ENCODE results near the gene BLNK. TPM values are rescaled to one million over a fixed set of nuclear protein-coding genes. Genes with fewer than 3 reads are reported as not detected.

BLNK gene
- total and polyA plus RNA-seq, 2 donors (not counting 1 experiment from before 2014, with no cell fraction given) = 0.33 TPM; not detected in 1

DNA sequence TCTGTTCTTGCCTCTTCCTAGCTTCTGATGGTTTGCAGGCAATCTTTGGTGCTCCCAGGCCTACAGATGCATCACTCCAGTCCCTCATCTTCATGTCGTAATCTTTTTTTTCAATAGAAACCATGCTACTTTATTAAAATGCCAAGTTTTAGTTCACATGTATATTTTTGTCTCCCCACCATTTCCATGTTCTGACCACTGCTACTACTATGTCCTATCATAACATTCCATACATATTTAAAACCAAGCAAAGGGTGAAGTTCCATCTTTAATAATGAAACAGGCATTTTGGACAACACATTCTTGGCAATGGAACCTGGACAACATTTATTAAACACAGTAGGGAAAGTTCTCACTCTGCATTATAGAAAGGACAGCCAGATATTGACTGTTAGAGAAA, 82.5 kb downstream of the BLNK start:
- no peaks in the 10 kb centered on the region for H3K79me2 ChIP-seq (ENCODE audit: control insufficient read depth, insufficient read depth, low read length)
- H3K36me3 ChIP-seq (ENCODE audit: control insufficient read depth, insufficient read depth, low read length) = no peaks in the 10 kb centered on the region
- no peaks in the 10 kb centered on the region for H3K4me1 ChIP-seq (ENCODE audit: control insufficient read depth, extremely low read depth, insufficient read depth, low read length)
- H4K20me1 ChIP-seq (ENCODE audit: control insufficient read depth, extremely low read depth, insufficient read depth, low read length) = no peaks in the 10 kb centered on the region
- no peaks in the 10 kb centered on the region for H3K27me3 ChIP-seq (ENCODE audit: control insufficient read depth, insufficient read depth, low read length)
- no peak overlapping the region for H3K27ac ChIP-seq (ENCODE audit: insufficient read depth, low read length)
- TF ChIP-seq, protein P1, sequence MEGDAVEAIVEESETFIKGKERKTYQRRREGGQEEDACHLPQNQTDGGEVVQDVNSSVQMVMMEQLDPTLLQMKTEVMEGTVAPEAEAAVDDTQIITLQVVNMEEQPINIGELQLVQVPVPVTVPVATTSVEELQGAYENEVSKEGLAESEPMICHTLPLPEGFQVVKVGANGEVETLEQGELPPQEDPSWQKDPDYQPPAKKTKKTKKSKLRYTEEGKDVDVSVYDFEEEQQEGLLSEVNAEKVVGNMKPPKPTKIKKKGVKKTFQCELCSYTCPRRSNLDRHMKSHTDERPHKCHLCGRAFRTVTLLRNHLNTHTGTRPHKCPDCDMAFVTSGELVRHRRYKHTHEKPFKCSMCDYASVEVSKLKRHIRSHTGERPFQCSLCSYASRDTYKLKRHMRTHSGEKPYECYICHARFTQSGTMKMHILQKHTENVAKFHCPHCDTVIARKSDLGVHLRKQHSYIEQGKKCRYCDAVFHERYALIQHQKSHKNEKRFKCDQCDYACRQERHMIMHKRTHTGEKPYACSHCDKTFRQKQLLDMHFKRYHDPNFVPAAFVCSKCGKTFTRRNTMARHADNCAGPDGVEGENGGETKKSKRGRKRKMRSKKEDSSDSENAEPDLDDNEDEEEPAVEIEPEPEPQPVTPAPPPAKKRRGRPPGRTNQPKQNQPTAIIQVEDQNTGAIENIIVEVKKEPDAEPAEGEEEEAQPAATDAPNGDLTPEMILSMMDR (conservative IDR thresholded peaks at IDR 0.05 in 1 of 2, IDR thresholded peaks at IDR 0.05 in 1 of 2; ENCODE audit: low read depth in 1 of 2, low read length in 2 of 2) = no peak
- H3K9ac ChIP-seq (ENCODE audit: insufficient read depth, low read length) = no peak overlapping the region
- no peak overlapping the region for H2AFZ ChIP-seq (ENCODE audit: low read length)
- DNase-seq (ENCODE audit: low read depth in 2 of 2) = peak; percentile 14 to 55
- H3K4me2 ChIP-seq (ENCODE audit: extremely low read depth, insufficient read depth, low read length) = no peak overlapping the region
- no peak overlapping the region for H3K4me3 ChIP-seq (replicated peaks in 1 of 4; ENCODE audit: control extremely low read depth in 1 of 4, insufficient read depth in 1 of 4, low read depth in 3 of 4, low read length in 4 of 4)
- no peaks in the 10 kb centered on the region for H3K9me3 ChIP-seq (ENCODE audit: control insufficient read depth, insufficient read depth, low read depth, low read length)

DNA sequence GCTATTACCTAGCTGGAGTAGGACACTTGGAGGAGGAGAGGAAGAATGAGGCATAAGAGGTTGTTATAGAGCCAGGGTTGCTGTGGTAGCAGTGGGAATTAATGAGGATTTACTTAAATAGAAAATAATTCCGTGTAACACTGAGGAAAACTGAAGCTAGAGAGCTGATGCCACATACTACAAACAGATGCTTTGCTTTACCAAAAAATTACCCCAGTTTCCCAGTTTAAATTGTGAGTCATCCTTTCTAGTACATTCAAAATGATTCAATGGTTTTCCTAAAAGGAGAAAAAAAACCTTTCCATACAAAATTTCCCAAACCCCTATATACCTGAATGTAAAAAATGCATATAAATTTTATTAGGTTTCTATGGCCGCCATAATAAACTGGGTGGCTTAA, 82.9 kb downstream of the BLNK start:
- Histone ChIP-seq H3K9me3 (ENCODE audit: control insufficient read depth, insufficient read depth, low read depth, low read length) (no peaks in the 10 kb centered on the region), H3K4me3 (replicated peaks in 1 of 4; ENCODE audit: control extremely low read depth in 1 of 4, insufficient read depth in 1 of 4, low read depth in 3 of 4, low read length in 4 of 4) (no peak overlapping the region), H3K79me2 (ENCODE audit: control insufficient read depth, insufficient read depth, low read length) (no peaks in the 10 kb centered on the region), H3K27ac (ENCODE audit: insufficient read depth, low read length) (no peak overlapping the region), H2AFZ (ENCODE audit: low read length) (no peak overlapping the region), H3K36me3 (ENCODE audit: control insufficient read depth, insufficient read depth, low read length) (no peaks in the 10 kb centered on the region), H3K27me3 (ENCODE audit: control insufficient read depth, insufficient read depth, low read length) (no peaks in the 10 kb centered on the region), H4K20me1 (ENCODE audit: control insufficient read depth, extremely low read depth, insufficient read depth, low read length) (no peaks in the 10 kb centered on the region), H3K4me1 (ENCODE audit: control insufficient read depth, extremely low read depth, insufficient read depth, low read length) (no peaks in the 10 kb centered on the region), H3K4me2 (ENCODE audit: extremely low read depth, insufficient read depth, low read length) (no peak overlapping the region), H3K9ac (ENCODE audit: insufficient read depth, low read length) (no peak overlapping the region)
- DNase-seq (ENCODE audit: low read depth in 2 of 2) = peak; percentile 1 to 8
- TF ChIP-seq, protein P1 (conservative IDR thresholded peaks at IDR 0.05 in 1 of 2, IDR thresholded peaks at IDR 0.05 in 1 of 2; ENCODE audit: low read depth in 1 of 2, low read length in 2 of 2) = no peak
- no peak for TF ChIP-seq EZH2 (IDR thresholded peaks at IDR 0.05; ENCODE audit: low read length, missing control alignments)

DNA sequence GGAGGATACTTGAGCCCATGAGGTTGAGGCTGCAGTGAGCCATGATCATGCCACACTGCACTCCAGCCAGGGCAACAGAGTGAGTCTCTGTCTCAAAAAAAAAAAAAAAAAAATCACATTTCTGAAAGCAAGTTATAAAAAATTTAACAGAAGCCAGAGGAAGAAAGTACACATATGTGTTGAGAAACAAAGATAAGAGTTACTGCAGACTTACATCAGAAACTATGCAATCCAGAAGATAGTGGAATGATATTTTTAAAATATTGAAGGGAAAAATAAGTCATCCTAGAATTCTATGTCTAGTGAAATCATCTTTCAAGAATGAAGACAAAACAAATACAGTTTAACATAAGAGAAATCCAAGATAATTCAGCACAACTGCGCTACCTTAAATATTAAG, 94.4 kb downstream of the BLNK start:
- H3K9me3 ChIP-seq (ENCODE audit: control insufficient read depth, insufficient read depth, low read depth, low read length) = no peaks in the 10 kb centered on the region
- no peak overlapping the region for H3K9ac ChIP-seq (ENCODE audit: insufficient read depth, low read length)
- H3K36me3 ChIP-seq (ENCODE audit: control insufficient read depth, insufficient read depth, low read length) = no peaks in the 10 kb centered on the region
- no peaks in the 10 kb centered on the region for H3K27me3 ChIP-seq (ENCODE audit: control insufficient read depth, insufficient read depth, low read length)
- no peak for DNase-seq (ENCODE audit: low read depth in 2 of 2)
- no peak overlapping the region for H3K27ac ChIP-seq (ENCODE audit: insufficient read depth, low read length)
- no peaks in the 10 kb centered on the region for H3K79me2 ChIP-seq (ENCODE audit: control insufficient read depth, insufficient read depth, low read length)
- no peak overlapping the region for H3K4me2 ChIP-seq (ENCODE audit: extremely low read depth, insufficient read depth, low read length)
- no peaks in the 10 kb centered on the region for H3K4me1 ChIP-seq (ENCODE audit: control insufficient read depth, extremely low read depth, insufficient read depth, low read length)
- H3K4me3 ChIP-seq (replicated peaks in 1 of 4; ENCODE audit: control extremely low read depth in 1 of 4, insufficient read depth in 1 of 4, low read depth in 3 of 4, low read length in 4 of 4) = no peak overlapping the region
- TF ChIP-seq, protein P1 (conservative IDR thresholded peaks at IDR 0.05 in 1 of 2, IDR thresholded peaks at IDR 0.05 in 1 of 2; ENCODE audit: low read depth in 1 of 2, low read length in 2 of 2) = no peak
- TF ChIP-seq EZH2 (IDR thresholded peaks at IDR 0.05; ENCODE audit: low read length, missing control alignments) = no peak
- no peak overlapping the region for H2AFZ ChIP-seq (ENCODE audit: low read length)
- H4K20me1 ChIP-seq (ENCODE audit: control insufficient read depth, extremely low read depth, insufficient read depth, low read length) = no peaks in the 10 kb centered on the region

All from fibroblast of lung (primary cell).